ENCODE data around the gene SPTLC3.

SPTLC3 gene

DNA sequence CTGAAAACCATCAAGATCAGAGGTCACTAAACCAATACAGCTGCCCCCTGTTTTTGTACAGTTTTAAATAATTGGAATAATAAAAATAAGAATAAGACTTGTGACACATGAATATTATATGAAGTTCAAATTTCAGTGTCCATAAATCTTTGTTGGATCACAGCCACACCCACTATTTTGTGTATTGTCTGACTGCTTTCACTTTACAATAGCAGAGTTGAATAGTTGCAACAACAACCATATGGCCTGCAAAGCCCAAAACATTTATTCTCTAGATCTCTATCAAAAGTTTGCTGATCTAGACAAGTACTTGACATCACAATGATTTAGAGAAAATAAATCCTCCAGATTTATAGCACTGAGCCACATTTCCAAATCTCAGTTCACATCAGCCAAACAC lies 73.6 kb downstream of the SPTLC3 start:
- TF ChIP-seq EGR1 (IDR thresholded peaks at IDR 0.05): no peak
- TF ChIP-seq, protein P1, sequence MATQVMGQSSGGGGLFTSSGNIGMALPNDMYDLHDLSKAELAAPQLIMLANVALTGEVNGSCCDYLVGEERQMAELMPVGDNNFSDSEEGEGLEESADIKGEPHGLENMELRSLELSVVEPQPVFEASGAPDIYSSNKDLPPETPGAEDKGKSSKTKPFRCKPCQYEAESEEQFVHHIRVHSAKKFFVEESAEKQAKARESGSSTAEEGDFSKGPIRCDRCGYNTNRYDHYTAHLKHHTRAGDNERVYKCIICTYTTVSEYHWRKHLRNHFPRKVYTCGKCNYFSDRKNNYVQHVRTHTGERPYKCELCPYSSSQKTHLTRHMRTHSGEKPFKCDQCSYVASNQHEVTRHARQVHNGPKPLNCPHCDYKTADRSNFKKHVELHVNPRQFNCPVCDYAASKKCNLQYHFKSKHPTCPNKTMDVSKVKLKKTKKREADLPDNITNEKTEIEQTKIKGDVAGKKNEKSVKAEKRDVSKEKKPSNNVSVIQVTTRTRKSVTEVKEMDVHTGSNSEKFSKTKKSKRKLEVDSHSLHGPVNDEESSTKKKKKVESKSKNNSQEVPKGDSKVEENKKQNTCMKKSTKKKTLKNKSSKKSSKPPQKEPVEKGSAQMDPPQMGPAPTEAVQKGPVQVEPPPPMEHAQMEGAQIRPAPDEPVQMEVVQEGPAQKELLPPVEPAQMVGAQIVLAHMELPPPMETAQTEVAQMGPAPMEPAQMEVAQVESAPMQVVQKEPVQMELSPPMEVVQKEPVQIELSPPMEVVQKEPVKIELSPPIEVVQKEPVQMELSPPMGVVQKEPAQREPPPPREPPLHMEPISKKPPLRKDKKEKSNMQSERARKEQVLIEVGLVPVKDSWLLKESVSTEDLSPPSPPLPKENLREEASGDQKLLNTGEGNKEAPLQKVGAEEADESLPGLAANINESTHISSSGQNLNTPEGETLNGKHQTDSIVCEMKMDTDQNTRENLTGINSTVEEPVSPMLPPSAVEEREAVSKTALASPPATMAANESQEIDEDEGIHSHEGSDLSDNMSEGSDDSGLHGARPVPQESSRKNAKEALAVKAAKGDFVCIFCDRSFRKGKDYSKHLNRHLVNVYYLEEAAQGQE (IDR thresholded peaks at IDR 0.05; ENCODE audit: low read depth): no peak
- no peak for TF ChIP-seq FOXM1 (IDR thresholded peaks at IDR 0.05; ENCODE audit: borderline replicate concordance, low read depth)
- TF ChIP-seq CEBPB (IDR thresholded peaks at IDR 0.05): no peak
- no peak for TF ChIP-seq TAF1 (IDR thresholded peaks at IDR 0.05; ENCODE audit: low read depth)
- no peak for TF ChIP-seq RAD21 (IDR thresholded peaks at IDR 0.05; ENCODE audit: low read depth)
- no peak for TF ChIP-seq TEAD4 (IDR thresholded peaks at IDR 0.05)
- TF ChIP-seq, protein P2, sequence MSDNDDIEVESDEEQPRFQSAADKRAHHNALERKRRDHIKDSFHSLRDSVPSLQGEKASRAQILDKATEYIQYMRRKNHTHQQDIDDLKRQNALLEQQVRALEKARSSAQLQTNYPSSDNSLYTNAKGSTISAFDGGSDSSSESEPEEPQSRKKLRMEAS (IDR thresholded peaks at IDR 0.05): no peak
- no peak for TF ChIP-seq CREB1 (IDR thresholded peaks at IDR 0.05; ENCODE audit: low read depth)
- no peak for TF ChIP-seq TCF12 (IDR thresholded peaks at IDR 0.05; ENCODE audit: low read depth)

DNA sequence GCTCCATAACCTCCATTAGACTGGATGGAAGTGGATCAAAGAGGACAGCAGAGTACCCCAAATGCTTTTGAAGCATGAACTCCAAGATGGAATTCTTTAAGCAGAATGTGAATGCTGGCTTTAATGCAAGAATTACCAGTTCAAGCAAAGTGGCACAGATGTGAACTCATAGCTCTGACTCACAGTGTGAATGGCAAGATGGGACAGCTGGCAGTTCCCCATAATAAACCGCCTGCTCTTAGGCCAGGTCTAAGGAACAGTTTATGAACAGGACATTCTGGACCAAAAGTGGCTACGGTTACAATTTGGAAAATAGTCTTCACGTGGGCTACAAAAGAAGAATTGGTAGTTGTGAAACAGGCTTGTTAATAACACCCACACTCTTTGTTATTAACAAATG lies 76.5 kb downstream of the SPTLC3 start:
- TF ChIP-seq, protein P1 (IDR thresholded peaks at IDR 0.05; ENCODE audit: low read depth): no peak
- TF ChIP-seq YY1 (IDR thresholded peaks at IDR 0.05; ENCODE audit: low read depth) (no peak), RAD21 (IDR thresholded peaks at IDR 0.05; ENCODE audit: low read depth) (no peak), EGR1 (IDR thresholded peaks at IDR 0.05) (no peak), CREB1 (IDR thresholded peaks at IDR 0.05; ENCODE audit: low read depth) (no peak), EP300 (IDR thresholded peaks at IDR 0.05; ENCODE audit: borderline replicate concordance) (no peak), TAF1 (IDR thresholded peaks at IDR 0.05; ENCODE audit: low read depth) (no peak), CEBPB (IDR thresholded peaks at IDR 0.05) (no peak), ZBTB7A (IDR thresholded peaks at IDR 0.05; ENCODE audit: low read depth) (no peak), FOXM1 (IDR thresholded peaks at IDR 0.05; ENCODE audit: borderline replicate concordance, low read depth) (no peak), NFIC (IDR thresholded peaks at IDR 0.05) (no peak), TEAD4 (IDR thresholded peaks at IDR 0.05) (no peak), TCF12 (IDR thresholded peaks at IDR 0.05; ENCODE audit: low read depth) (no peak)
- TF ChIP-seq, protein P3, sequence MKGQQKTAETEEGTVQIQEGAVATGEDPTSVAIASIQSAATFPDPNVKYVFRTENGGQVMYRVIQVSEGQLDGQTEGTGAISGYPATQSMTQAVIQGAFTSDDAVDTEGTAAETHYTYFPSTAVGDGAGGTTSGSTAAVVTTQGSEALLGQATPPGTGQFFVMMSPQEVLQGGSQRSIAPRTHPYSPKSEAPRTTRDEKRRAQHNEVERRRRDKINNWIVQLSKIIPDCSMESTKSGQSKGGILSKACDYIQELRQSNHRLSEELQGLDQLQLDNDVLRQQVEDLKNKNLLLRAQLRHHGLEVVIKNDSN (IDR thresholded peaks at IDR 0.05): no peak
- TF ChIP-seq, protein P2 (IDR thresholded peaks at IDR 0.05): no peak

DNA sequence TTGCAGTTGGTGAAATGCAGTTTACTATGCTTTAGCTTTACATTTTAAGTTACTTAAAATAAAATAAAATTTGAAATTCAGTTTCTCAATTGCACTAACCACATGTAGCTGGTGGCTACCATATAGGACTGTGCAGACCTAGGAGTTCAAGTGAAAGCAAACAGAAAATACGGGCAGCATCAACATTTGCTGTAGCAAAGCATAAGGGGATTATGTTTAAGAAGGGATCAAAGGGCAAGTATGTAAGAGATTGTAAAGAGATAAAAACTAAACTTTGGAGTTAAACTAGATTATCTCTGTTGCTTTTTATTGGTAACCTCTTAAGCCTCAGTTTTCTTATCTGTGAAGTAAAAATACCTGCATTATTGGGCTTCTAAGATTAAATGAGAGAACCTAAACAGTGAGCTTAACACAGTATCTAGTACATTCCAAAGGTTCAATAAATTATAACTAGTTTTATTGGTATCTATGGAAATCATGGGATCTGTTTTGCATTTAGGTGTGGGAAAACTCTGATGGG lies 81.2 kb downstream of the SPTLC3 start:
- TF ChIP-seq, protein P1 (IDR thresholded peaks at IDR 0.05; ENCODE audit: low read depth): no peak
- TF ChIP-seq TAF1 (IDR thresholded peaks at IDR 0.05; ENCODE audit: low read depth) (no peak), TEAD4 (IDR thresholded peaks at IDR 0.05) (no peak), EGR1 (IDR thresholded peaks at IDR 0.05) (no peak), CREB1 (IDR thresholded peaks at IDR 0.05; ENCODE audit: low read depth) (no peak), ZBTB7A (IDR thresholded peaks at IDR 0.05; ENCODE audit: low read depth) (no peak), TCF12 (IDR thresholded peaks at IDR 0.05; ENCODE audit: low read depth) (no peak), YY1 (IDR thresholded peaks at IDR 0.05; ENCODE audit: low read depth) (no peak), FOXM1 (IDR thresholded peaks at IDR 0.05; ENCODE audit: borderline replicate concordance, low read depth) (no peak), CEBPB (IDR thresholded peaks at IDR 0.05) (no peak), RAD21 (IDR thresholded peaks at IDR 0.05; ENCODE audit: low read depth) (no peak), EP300 (IDR thresholded peaks at IDR 0.05; ENCODE audit: borderline replicate concordance) (no peak), NFIC (IDR thresholded peaks at IDR 0.05) (no peak)
- TF ChIP-seq, protein P3 (IDR thresholded peaks at IDR 0.05): no peak
- TF ChIP-seq, protein P2 (IDR thresholded peaks at IDR 0.05): no peak

DNA sequence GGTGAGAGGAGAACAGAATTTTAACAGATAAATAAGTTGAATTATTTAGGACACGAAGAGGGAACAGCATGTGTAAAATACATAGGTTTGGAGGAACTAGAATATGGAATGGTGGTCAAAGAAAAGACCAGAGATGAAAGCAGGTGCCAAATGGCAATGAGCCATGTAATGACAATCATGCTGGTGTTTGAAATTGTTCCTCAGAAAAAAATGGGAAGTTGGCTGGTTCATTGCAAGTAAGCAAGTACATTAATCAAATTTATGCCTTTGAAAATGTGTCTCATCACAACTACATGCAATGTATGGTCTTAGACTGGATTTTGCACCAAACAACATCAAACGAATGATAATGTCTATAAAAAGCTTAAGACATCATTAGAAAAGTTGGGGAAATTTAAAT lies 83.3 kb downstream of the SPTLC3 start:
- no peak for TF ChIP-seq ZBTB7A (IDR thresholded peaks at IDR 0.05; ENCODE audit: low read depth)
- no peak for TF ChIP-seq FOXM1 (IDR thresholded peaks at IDR 0.05; ENCODE audit: borderline replicate concordance, low read depth)
- TF ChIP-seq EGR1 (IDR thresholded peaks at IDR 0.05): no peak
- TF ChIP-seq YY1 (IDR thresholded peaks at IDR 0.05; ENCODE audit: low read depth): no peak
- no peak for TF ChIP-seq CREB1 (IDR thresholded peaks at IDR 0.05; ENCODE audit: low read depth)
- no peak for TF ChIP-seq RAD21 (IDR thresholded peaks at IDR 0.05; ENCODE audit: low read depth)

Measured in Ishikawa (cell line).